Esophagus squamous epithelium (tissue), 5 donors: ENCODE measurements around the gene RFX5. TPM values are rescaled to one million over a fixed set of nuclear protein-coding genes. Genes with fewer than 3 reads are reported as not detected.

Experiments
- DNase-seq: peaks from one replicate; lab custom pipeline; 2025; lab: John Stamatoyannopoulos, UW
- H3K27ac ChIP-seq, 4 donors: fragments of 200-600 bp; sonication (generic); one replicate each; pipeline ENCODE4 v1.5.1; 2016 to 2019; ENCODE audit warnings: mild to moderate bottlenecking in 1 of 4
- H3K27me3 ChIP-seq, 4 donors: fragments of 200-600 bp; sonication (generic); 1 replicate in 3 of 4; 2 replicates in 1 of 4; pipeline versions ENCODE4 v1.5.1 to v1.6.0; 2017 to 2021; ENCODE audit warnings: antibody characterized with exemption in 1 of 4
- H3K36me3 ChIP-seq, 3 donors: fragments of 200-600 bp; sonication (generic); one replicate each; pipeline ENCODE4 v1.5.1; 2016 to 2019
- H3K4me1 ChIP-seq, 3 donors: fragments of 200-600 bp; sonication (generic); one replicate each; pipeline ENCODE4 v1.5.1; 2017 to 2019
- H3K4me3 ChIP-seq, 4 donors: fragments of 200-600 bp; sonication (generic); 1 replicate in 3 of 4; 2 replicates in 1 of 4; pipeline ENCODE4 v1.5.1; 2016 to 2019; ENCODE audit warnings: mild to moderate bottlenecking in 2 of 4, moderate library complexity in 1 of 4
- H3K9me3 ChIP-seq, 3 donors: fragments of 200-600 bp; sonication (generic); one replicate each; pipeline ENCODE4 v1.5.1; 2016 to 2019
- CTCF ChIP-seq, 6 experiments: fragments of 450-650 bp in 4 of 6; fragments of 200-600 bp in 2 of 6; sonication (generic) in 2 of 6; IDR thresholded peaks; one replicate each; pipeline ENCODE4 v1.5.1; 2016 to 2019; ENCODE audit warnings: antibody characterized with exemption in 6 of 6, mild to moderate bottlenecking in 4 of 6, moderate library complexity in 4 of 6
- POLR2A ChIP-seq, 4 donors: fragments of 450-650 bp; IDR thresholded peaks; one replicate each; pipeline ENCODE4 v1.6.1; 2017; ENCODE audit warnings: antibody characterized with exemption in 4 of 4, mild to moderate bottlenecking in 4 of 4, moderate library complexity in 3 of 4
- WGBS, 2 donors: methylation state at CpG; one replicate each; pipeline ENCODE4 v1.1.5; 2018; 5-methylcytosine and 5-hydroxymethylcytosine counted together
- intact Hi-C: fragments of 100-400 bp; cut with DNase I; formaldehyde crosslinking; loops from one replicate; pipeline ENCODE4 v1.15.0; 2022
- total RNA-seq, 4 donors: library from RNA; depleted of rRNA; stranded (reverse); fragments of >200 nt; gene quantifications; one replicate each; pipeline ENCODE4 v1.1.0, GENCODE V29; 2016
- donor health status: DM: yes; HTN: yes; CAD: no.

RFX5 gene
- total RNA-seq, 4 donors from 2014 or later = 13.2 to 59.6 (median 24.5) TPM

GRCh38 chr1:151340870-151341754, 5.9 kb downstream of the RFX5 start:
- intact Hi-C loops = loop anchor here (5.0 kb wide), 1 partner anchor 39 kb away; no protein-coding TSS in a partner anchor
- WGBS, 2 donors = 30 to 31% methylated on average over 7 of the region's 7 CpGs
- Histone ChIP-seq H3K9me3 (no peaks in the 10 kb centered on the region), H3K36me3 (peaks cover 13 to 41% (median 18%) of the 10 kb centered on the region in 3 donors), H3K4me1 (peaks cover 4 to 28% (median 7%) of the 10 kb centered on the region in 3 donors), H3K4me3 (no peak overlapping the region), H3K27me3 (no peaks in the 10 kb centered on the region), H3K27ac (peak overlapping the region in 2 of 4 donors; percentile 45 to 47)
- peak; percentile 72 to 80 (median 76) for TF ChIP-seq CTCF (IDR thresholded peaks at IDR 0.05)
- no peak for TF ChIP-seq POLR2A (IDR thresholded peaks at IDR 0.05)
- no peak for DNase-seq

- peaks cover 0 to 14% (median 3%) of the 10 kb centered on the region in 3 donors for H3K4me1 ChIP-seq
- no peaks in the 10 kb centered on the region for H3K9me3 ChIP-seq
- H3K36me3 ChIP-seq = peaks cover 0 to under 1% (median 0%) of the 10 kb centered on the region in 3 donors
- no peak for DNase-seq
- TF ChIP-seq POLR2A (IDR thresholded peaks at IDR 0.05) (no peak), CTCF (IDR thresholded peaks at IDR 0.05) (no peak)
- 86 to 89% methylated on average over 3 of the region's 3 CpGs for WGBS, 2 donors
- H3K27me3 ChIP-seq = no peaks in the 10 kb centered on the region
- H3K27ac ChIP-seq = no peak overlapping the region
- no peak overlapping the region for H3K4me3 ChIP-seq
- intact Hi-C loops = no loop called here
Measured at GRCh38 chr1:151336556-151336955, 10.5 kb downstream of the RFX5 start.

GRCh38 chr1:151334822-151335221, 12.2 kb downstream of the RFX5 start:
- no peak overlapping the region for H3K27ac ChIP-seq
- DNase-seq = no peak
- peaks cover 0 to 7% (median 0%) of the 10 kb centered on the region in 3 donors for H3K4me1 ChIP-seq
- H3K4me3 ChIP-seq = no peak overlapping the region
- 81 to 96% methylated on average over 2 to 5 of the region's 5 CpGs for WGBS, 2 donors
- no peaks in the 10 kb centered on the region for H3K9me3 ChIP-seq
- H3K36me3 ChIP-seq = no peaks in the 10 kb centered on the region
- no peaks in the 10 kb centered on the region for H3K27me3 ChIP-seq
- TF ChIP-seq POLR2A (IDR thresholded peaks at IDR 0.05) (no peak), CTCF (IDR thresholded peaks at IDR 0.05) (no peak)
- intact Hi-C loops = no loop called here

GRCh38 chr1:151327903-151328674, 19.0 kb downstream of the RFX5 start:
- Histone ChIP-seq H3K27me3 (no peaks in the 10 kb centered on the region), H3K4me1 (peaks cover 11 to 40% (median 19%) of the 10 kb centered on the region in 3 donors), H3K9me3 (no peaks in the 10 kb centered on the region), H3K36me3 (peaks cover 4 to 23% (median 7%) of the 10 kb centered on the region in 3 donors), H3K27ac (peak overlapping the region; percentile 94 to 95 (median 95)), H3K4me3 (peak overlapping the region; percentile 87 to 90 (median 87))
- TF ChIP-seq POLR2A (IDR thresholded peaks at IDR 0.05) (no peak), CTCF (IDR thresholded peaks at IDR 0.05) (no peak)
- intact Hi-C loops = no loop called here
- WGBS, 2 donors = 7 to 30% methylated on average over 13 to 27 of the region's 34 CpGs
- DNase-seq = no peak
